H1 (cell line): ENCODE results near the gene CH25H. TPM values are rescaled to one million over a fixed set of nuclear protein-coding genes. Genes with fewer than 3 reads are reported as not detected.

ENCODE experiments used
- CTCF ChIA-PET: fragments of 300-600 bp; sonication (Branson Sonifier 250); formaldehyde crosslinking; loops from one replicate; lab custom pipeline; 2021; ENCODE audit not compliant: partially characterized antibody; lab: Charles Lee
- POLR2A ChIA-PET: fragments of 300-600 bp; sonication (Branson Sonifier 250); formaldehyde crosslinking; loops from one replicate; lab custom pipeline; 2021; ENCODE audit warnings: inconsistent platforms; ENCODE audit not compliant: partially characterized antibody; lab: Charles Lee
- DNase-seq, 2 experiments: peaks; one replicate each; pipeline versions ENCODE4 v3.0.0 to v3.0.0-alpha.2; 2010 to 2022; ENCODE audit warnings: low spot score in 2 of 2, low read depth in 1 of 2, mixed read lengths in 1 of 2
- FAIRE-seq: peaks from 2 replicates; lab custom pipeline; 2011; peaks lifted over from hg19 to GRCh38; lab: Jason Lieb, UNC
- H2AFZ ChIP-seq: 2 replicates; pipeline ENCODE4 v1.8.1; 2012; ENCODE audit warnings: low read length, inconsistent platforms
- H2AK5ac ChIP-seq: 2 replicates; pipeline ENCODE4 v1.6.1; 2013; ENCODE audit warnings: low read depth, low read length
- H2BK120ac ChIP-seq: replicated peaks from 2 replicates; pipeline ENCODE3; 2013; ENCODE audit warnings: low read depth, low read length, inconsistent platforms
- H2BK12ac ChIP-seq: 2 replicates; pipeline ENCODE4 v1.6.1; 2013; ENCODE audit warnings: low read depth, low read length
- H2BK15ac ChIP-seq: 2 replicates; pipeline ENCODE4 v1.6.1; 2013; ENCODE audit warnings: low read length
- H2BK20ac ChIP-seq: 2 replicates; pipeline ENCODE4 v1.6.1; 2013; ENCODE audit warnings: low read length
- H2BK5ac ChIP-seq: 2 replicates; pipeline ENCODE4 v1.6.1; 2013; ENCODE audit warnings: low read depth, low read length
- H3K14ac ChIP-seq: 2 replicates; pipeline ENCODE4 v1.6.1; 2013; ENCODE audit warnings: inconsistent platforms; ENCODE audit not compliant: insufficient read length
- H3K18ac ChIP-seq: 2 replicates; pipeline ENCODE4 v1.6.1; 2013; ENCODE audit warnings: low read length; ENCODE audit errors: extremely low read depth
- H3K23ac ChIP-seq: 2 replicates; pipeline ENCODE4 v1.6.1; 2013; ENCODE audit warnings: inconsistent platforms; ENCODE audit not compliant: insufficient read length
- H3K23me2 ChIP-seq: 2 replicates; pipeline ENCODE4 v1.6.1; 2013; ENCODE audit warnings: low read depth, low read length
- H3K27ac ChIP-seq: 2 replicates; pipeline ENCODE4 v1.6.1; 2011; ENCODE audit warnings: low read depth, low read length, inconsistent platforms
- H3K27me3 ChIP-seq, 4 experiments: replicated peaks in 1 of 4; 1 replicate in 1 of 4; 2 replicates in 3 of 4; pipeline versions ENCODE4 v1.6.1 to v1.8.1; 2011 to 2013; ENCODE audit warnings: low read length in 3 of 4, mild to moderate bottlenecking in 3 of 4, inconsistent platforms in 2 of 4, mixed read lengths in 2 of 4, moderate library complexity in 1 of 4; ENCODE audit not compliant: control insufficient read depth in 3 of 4, insufficient read depth in 3 of 4; ENCODE audit errors: extremely low read depth in 1 of 4
- H3K36me3 ChIP-seq, 4 experiments: 2 replicates each; pipeline versions ENCODE4 v1.6.1 to v1.8.1; 2011 to 2013; ENCODE audit warnings: mild to moderate bottlenecking in 4 of 4, low read length in 3 of 4, moderate library complexity in 2 of 4, control low read depth in 1 of 4, inconsistent platforms in 1 of 4; ENCODE audit not compliant: insufficient read depth in 4 of 4, control insufficient read depth in 2 of 4
- H3K4ac ChIP-seq: replicated peaks from 2 replicates; pipeline ENCODE3; 2013; ENCODE audit warnings: low read length, low read depth, mixed read lengths, inconsistent platforms; ENCODE audit not compliant: insufficient read length
- H3K4me1 ChIP-seq, 4 experiments: replicated peaks in 1 of 4; 1 replicate in 1 of 4; 2 replicates in 3 of 4; pipeline versions ENCODE4 v1.6.1 to v1.8.1; 2011 to 2013; ENCODE audit warnings: low read length in 3 of 4, inconsistent platforms in 2 of 4, mixed read lengths in 1 of 4; ENCODE audit not compliant: insufficient read depth in 4 of 4, control insufficient read depth in 3 of 4
- H3K4me2 ChIP-seq, 2 experiments: 2 replicates each; pipeline versions ENCODE4 v1.6.1 to v1.8.1; 2011 to 2013; ENCODE audit warnings: low read depth in 2 of 2, low read length in 2 of 2, control low read depth in 1 of 2, inconsistent platforms in 1 of 2, mild to moderate bottlenecking in 1 of 2; ENCODE audit not compliant: insufficient read depth in 1 of 2
- H3K4me3 ChIP-seq, 4 experiments: fragments of 200-600, 300-600 bp in 1 of 4; sonication (generic), shearing (Covaris generic), sonication (Bioruptor Twin) in 1 of 4; 2 replicates each; pipeline versions ENCODE4 v1.5.1 to v1.8.1; 2011 to 2016; ENCODE audit warnings: low read length in 4 of 4, low read depth in 3 of 4, control low read depth in 2 of 4, inconsistent platforms in 2 of 4, mild to moderate bottlenecking in 2 of 4, mixed read lengths in 1 of 4, moderate library complexity in 1 of 4; ENCODE audit not compliant: insufficient read depth in 2 of 4; ENCODE audit errors: extremely low read depth in 1 of 4
- H3K56ac ChIP-seq: replicated peaks from 2 replicates; pipeline ENCODE3; 2013; ENCODE audit warnings: low read depth, mild to moderate bottlenecking, mixed read lengths, low read length, inconsistent platforms; ENCODE audit not compliant: insufficient read length
- H3K79me1 ChIP-seq: 2 replicates; pipeline ENCODE4 v1.6.1; 2013; ENCODE audit warnings: low read depth, low read length, control low read depth
- H3K79me2 ChIP-seq, 2 experiments: 2 replicates each; pipeline versions ENCODE4 v1.6.1 to v1.8.1; 2012 to 2013; ENCODE audit warnings: low read length in 2 of 2, mild to moderate bottlenecking in 2 of 2, inconsistent platforms in 1 of 2; ENCODE audit not compliant: insufficient read depth in 2 of 2, control insufficient read depth in 1 of 2
- H3K9ac ChIP-seq, 4 experiments: replicated peaks in 1 of 4; 1 replicate in 1 of 4; 2 replicates in 3 of 4; pipeline versions ENCODE4 v1.6.1 to v1.8.1; 2011 to 2013; ENCODE audit warnings: low read depth in 3 of 4, low read length in 3 of 4, control low read depth in 2 of 4, mild to moderate bottlenecking in 2 of 4, moderate library complexity in 2 of 4, inconsistent platforms in 1 of 4; ENCODE audit errors: extremely low read depth in 1 of 4
- H3K9me3 ChIP-seq, 2 experiments: 2 replicates each; pipeline versions ENCODE4 v1.6.1 to v1.8.1; 2012 to 2013; ENCODE audit warnings: mild to moderate bottlenecking in 2 of 2, moderate library complexity in 2 of 2, control low read depth in 1 of 2, inconsistent platforms in 1 of 2, low read depth in 1 of 2, low read length in 1 of 2, mixed read lengths in 1 of 2; ENCODE audit not compliant: insufficient read depth in 2 of 2
- H4K20me1 ChIP-seq, 2 experiments: replicated peaks in 1 of 2; 2 replicates each; pipeline versions ENCODE3 to v1.8.1; 2011 to 2013; ENCODE audit warnings: inconsistent platforms in 2 of 2, low read length in 2 of 2, mild to moderate bottlenecking in 1 of 2; ENCODE audit not compliant: insufficient read depth in 2 of 2, control insufficient read depth in 1 of 2
- H4K5ac ChIP-seq: 2 replicates; pipeline ENCODE4 v1.6.1; 2013; ENCODE audit warnings: low read length, low read depth, mixed read lengths, inconsistent platforms; ENCODE audit not compliant: insufficient read length
- H4K8ac ChIP-seq: 2 replicates; pipeline ENCODE4 v1.8.0; 2013; ENCODE audit warnings: mild to moderate bottlenecking, moderate library complexity, low read length, inconsistent platforms; ENCODE audit not compliant: insufficient read depth; ENCODE audit errors: extremely low read depth
- H4K91ac ChIP-seq: replicated peaks from 2 replicates; pipeline ENCODE3; 2013; ENCODE audit warnings: low read length, mixed read lengths, inconsistent platforms; ENCODE audit not compliant: insufficient read length
- CTCF ChIP-seq, 3 experiments: IDR thresholded peaks; 1 replicate in 2 of 3; 2 replicates in 1 of 3; pipeline versions ENCODE4 v1.5.1 to v1.6.1; 2011; ENCODE audit warnings: low read length in 3 of 3, mild to moderate bottlenecking in 3 of 3, inconsistent platforms in 2 of 3, low read depth in 1 of 3, moderate library complexity in 1 of 3; ENCODE audit not compliant: insufficient read depth in 1 of 3; ENCODE audit errors: control extremely low read depth in 1 of 3
- HDAC6 ChIP-seq: IDR thresholded peaks from one replicate; pipeline ENCODE4 v1.7.1; 2012; ENCODE audit warnings: low read depth, mild to moderate bottlenecking, inconsistent platforms, low read length, moderate library complexity
- RAD21 ChIP-seq, 2 experiments: IDR thresholded peaks in 1 of 2; conservative IDR thresholded peaks in 1 of 2; 2 replicates each; pipeline ENCODE4 v1.6.1; 2011; ENCODE audit warnings: low read depth in 2 of 2, low read length in 2 of 2, improper control_type of control experiment in 1 of 2, inconsistent platforms in 1 of 2, mild to moderate bottlenecking in 1 of 2, moderate library complexity in 1 of 2
- WGBS, 2 experiments: shearing (Covaris generic) in 1 of 2; methylation state at CpG; one replicate each; pipeline versions ENCODE4 v1.1.6 to v1.1.7; 2013 to 2015; ENCODE audit warnings: low lambda C conversion rate in 2 of 2, mixed read lengths in 2 of 2, inconsistent platforms in 1 of 2, low coverage in 1 of 2, missing lambda C conversion rate in 1 of 2; ENCODE audit not compliant: insufficient replicate concordance in 2 of 2, insufficient coverage in 1 of 2, insufficient read length in 1 of 2; ENCODE audit errors: extremely low coverage in 1 of 2, missing lambda C conversion rate in 1 of 2; 5-methylcytosine and 5-hydroxymethylcytosine counted together
- polyA plus RNA-seq, 7 experiments: library from polyadenylated mRNA; depleted of rRNA in 3 of 7; stranded (reverse) in 5 of 7; unstranded in 2 of 7; fragments of >200 nt in 5 of 7; fragments of 200-250 nt in 2 of 7; gene quantifications; 1 replicate in 5 of 7; 2 replicates in 1 of 7; 4 replicates in 1 of 7; pipeline versions ENCODE4 v1.2.1 to v1.2.3, GENCODE V29; 2011 to 2013; ENCODE audit warnings: missing spikeins in 2 of 7, mixed read lengths in 2 of 7
- total RNA-seq: library from RNA; stranded (reverse); fragmentation: NEBNext Ultra II Directional; extraction: Animal tissue kit (Norgen Biotek cat#: 25700); gene quantifications from 2 replicates; pipeline ENCODE4 v1.2.1, GENCODE V29; 2021

CH25H gene
- total and polyA plus RNA-seq, 2 of the 8 experiments (the other 6 are each of a cell fraction or from before 2014, with no cell fraction given), result 0.56 to 1.3 TPM

- Histone ChIP-seq H4K91ac (no peak overlapping the region), H3K4me3 (no peak overlapping the region), H3K14ac (no peak overlapping the region), H2BK5ac (no peak overlapping the region), H3K4me1 (peaks cover 0 to 6% (median 0%) of the 10 kb centered on the region in 4 experiments; a peak in 2 of 7 replicates), H4K8ac (no peak overlapping the region), H2BK20ac (no peak overlapping the region), H3K23me2 (no peaks in the 10 kb centered on the region), H3K4me2 (no peak overlapping the region), H3K18ac (no peak overlapping the region), H3K23ac (no peak overlapping the region), H3K56ac (no peak overlapping the region), H3K79me1 (no peaks in the 10 kb centered on the region), H3K9me3 (no peaks in the 10 kb centered on the region), H2BK120ac (no peak overlapping the region), H3K27ac (no peak overlapping the region), H2AK5ac (no peak overlapping the region), H2BK15ac (no peak overlapping the region), H3K27me3 (no peaks in the 10 kb centered on the region), H3K9ac (no peak overlapping the region), H3K79me2 (no peaks in the 10 kb centered on the region), H4K5ac (no peak overlapping the region), H4K20me1 (no peaks in the 10 kb centered on the region), H2BK12ac (no peak overlapping the region), H2AFZ (no peak overlapping the region), H3K4ac (peak overlapping the region; percentile 74), H3K36me3 (no peaks in the 10 kb centered on the region)
- peak; percentile 93 for FAIRE-seq
- ChIA-PET CTCF (interaction anchor here (0.6 to 3.7 kb wide), 75 partner anchors 10 to 427 kb away, joined by 3 to 51 read pairs (median 4); partner anchors contain the start of genes CH25H, FAS and LIPA), POLR2A (no interaction called here)
- TF ChIP-seq RAD21 (IDR thresholded peaks at IDR 0.05 in 1 of 2, conservative IDR thresholded peaks at IDR 0.05 in 1 of 2; ENCODE audit: low read depth in 2 of 2, low read length in 2 of 2) (peak; percentile 65 to 69), CTCF (IDR thresholded peaks at IDR 0.05; ENCODE audit: control extremely low read depth in 1 of 3, insufficient read depth in 1 of 3, low read depth in 1 of 3, low read length in 3 of 3) (peak in 2 of 3 experiments; percentile 56; a peak in 2 of 4 replicates), HDAC6 (no peak)
- 31% methylated on average over 6 of the region's 6 CpGs; no CpG with 5 or more reads in 1 of the 2 experiments for WGBS, 2 experiments
- peak in 1 of 2 experiments; percentile 60 for DNase-seq
Measured at GRCh38 chr10:89217057-89217990, 10.2 kb upstream of the CH25H start.
